ENCODE data around the gene AP3S2. TPM values are rescaled to one million over a fixed set of nuclear protein-coding genes. Genes with fewer than 3 reads are reported as not detected.

Gene AP3S2
- total RNA-seq, 4 donors from 2014 or later, result 18.2 to 49.0 (median 30.3) TPM

DNA sequence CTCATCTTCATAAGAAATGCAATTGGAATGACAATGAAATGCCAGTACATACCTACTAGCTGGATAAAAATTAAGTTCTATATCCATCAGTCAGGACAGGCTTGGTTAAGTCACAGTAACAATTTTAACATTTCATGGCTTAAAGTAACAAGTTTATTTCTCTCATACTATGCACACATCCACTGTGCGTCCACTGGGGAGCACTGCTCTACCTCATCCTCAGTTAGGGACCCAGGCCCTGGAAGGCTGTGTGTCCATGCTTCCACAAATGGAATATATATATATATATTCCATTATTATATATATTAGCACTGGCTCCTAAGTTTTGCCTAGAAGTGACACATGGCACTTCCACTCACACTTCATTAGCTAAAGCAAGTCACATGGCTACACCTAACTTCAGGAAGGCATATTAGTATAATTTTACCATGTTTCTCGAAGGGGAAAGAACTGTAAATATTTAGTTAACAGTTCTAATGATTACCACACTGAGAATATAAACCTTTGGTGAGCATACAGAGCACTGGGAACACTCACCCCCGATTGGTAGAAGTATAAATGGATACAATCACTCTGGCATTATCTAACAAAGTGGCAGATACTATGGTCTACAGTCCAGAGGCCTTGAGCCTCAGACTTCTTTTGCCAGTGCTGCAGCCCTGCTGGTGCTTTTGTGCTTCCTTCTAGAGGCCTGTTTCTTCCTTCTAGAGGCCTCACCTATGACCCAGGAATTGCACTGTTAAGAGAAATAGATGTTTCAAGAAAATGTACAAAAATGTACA, 28.6 kb downstream of the AP3S2 start:
- Histone ChIP-seq H3K36me3 (peaks cover 0 to 71% (median 1%) of the 10 kb centered on the region in 3 donors), H3K9me3 (no peaks in the 10 kb centered on the region), H3K4me3 (no peak overlapping the region), H3K27ac (no peak overlapping the region), H3K27me3 (no peaks in the 10 kb centered on the region), H3K4me1 (peaks cover 0 to 5% (median 0%) of the 10 kb centered on the region in 3 donors)
- intact Hi-C loops (cut with DNase I), result no loop called here
- 70 to 71% methylated on average over 3 of the region's 3 CpGs for WGBS, 2 donors
- DNase-seq, result no peak
- TF ChIP-seq, protein P1, sequence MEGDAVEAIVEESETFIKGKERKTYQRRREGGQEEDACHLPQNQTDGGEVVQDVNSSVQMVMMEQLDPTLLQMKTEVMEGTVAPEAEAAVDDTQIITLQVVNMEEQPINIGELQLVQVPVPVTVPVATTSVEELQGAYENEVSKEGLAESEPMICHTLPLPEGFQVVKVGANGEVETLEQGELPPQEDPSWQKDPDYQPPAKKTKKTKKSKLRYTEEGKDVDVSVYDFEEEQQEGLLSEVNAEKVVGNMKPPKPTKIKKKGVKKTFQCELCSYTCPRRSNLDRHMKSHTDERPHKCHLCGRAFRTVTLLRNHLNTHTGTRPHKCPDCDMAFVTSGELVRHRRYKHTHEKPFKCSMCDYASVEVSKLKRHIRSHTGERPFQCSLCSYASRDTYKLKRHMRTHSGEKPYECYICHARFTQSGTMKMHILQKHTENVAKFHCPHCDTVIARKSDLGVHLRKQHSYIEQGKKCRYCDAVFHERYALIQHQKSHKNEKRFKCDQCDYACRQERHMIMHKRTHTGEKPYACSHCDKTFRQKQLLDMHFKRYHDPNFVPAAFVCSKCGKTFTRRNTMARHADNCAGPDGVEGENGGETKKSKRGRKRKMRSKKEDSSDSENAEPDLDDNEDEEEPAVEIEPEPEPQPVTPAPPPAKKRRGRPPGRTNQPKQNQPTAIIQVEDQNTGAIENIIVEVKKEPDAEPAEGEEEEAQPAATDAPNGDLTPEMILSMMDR (IDR thresholded peaks at IDR 0.05), result no peak
- TF ChIP-seq POLR2A (IDR thresholded peaks at IDR 0.05), result no peak

GRCh38 chr15:89863918-89864317, 29.9 kb downstream of the AP3S2 start:
- H3K4me3 ChIP-seq, result no peak overlapping the region
- intact Hi-C loops (cut with DNase I), result no loop called here
- no peaks in the 10 kb centered on the region for H3K27me3 ChIP-seq
- peaks cover 0 to 5% (median 0%) of the 10 kb centered on the region in 3 donors for H3K4me1 ChIP-seq
- no peak for DNase-seq
- no peaks in the 10 kb centered on the region for H3K9me3 ChIP-seq
- peaks cover 0 to 75% (median 0%) of the 10 kb centered on the region in 3 donors for H3K36me3 ChIP-seq
- no peak overlapping the region for H3K27ac ChIP-seq
- no peak for TF ChIP-seq POLR2A (IDR thresholded peaks at IDR 0.05)

- DNase-seq, result no peak
- H3K4me3 ChIP-seq, result no peak overlapping the region
- no peak overlapping the region for H3K27ac ChIP-seq
- H3K4me1 ChIP-seq, result peaks cover 0 to 5% (median 0%) of the 10 kb centered on the region in 3 donors
- intact Hi-C loops (cut with DNase I), result no loop called here
- H3K9me3 ChIP-seq, result no peaks in the 10 kb centered on the region
- H3K27me3 ChIP-seq, result no peaks in the 10 kb centered on the region
- TF ChIP-seq POLR2A (IDR thresholded peaks at IDR 0.05), result no peak
- TF ChIP-seq, protein P1 (IDR thresholded peaks at IDR 0.05), result no peak
- peaks cover 0 to 97% (median 0%) of the 10 kb centered on the region in 3 donors for H3K36me3 ChIP-seq
- 65 to 77% methylated on average over 2 of the region's 2 CpGs for WGBS, 2 donors
Observed at GRCh38 chr15:89860891-89861290, 32.9 kb downstream of the AP3S2 start.

DNA sequence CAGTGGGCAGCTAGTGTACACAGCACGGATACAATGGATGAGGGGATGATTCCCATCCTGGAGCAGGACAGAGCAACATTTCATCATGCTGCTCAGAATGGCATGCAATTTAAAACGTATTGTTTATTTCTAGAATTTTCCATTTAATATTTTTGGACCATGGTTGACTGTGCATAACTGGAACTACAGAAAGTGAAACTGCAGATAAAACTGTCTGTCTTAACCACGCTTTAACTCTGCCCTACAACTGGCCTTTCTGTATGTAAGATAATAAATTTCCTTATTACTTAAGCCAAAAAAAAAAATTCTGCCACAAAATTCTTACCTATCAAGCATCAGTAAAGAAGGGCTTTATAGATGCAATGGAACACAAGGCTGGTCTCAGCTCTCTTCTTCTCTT, 33.4 kb downstream of the AP3S2 start:
- no peak for DNase-seq
- Histone ChIP-seq H3K4me3 (no peak overlapping the region), H3K36me3 (peaks cover 0 to 94% (median 0%) of the 10 kb centered on the region in 3 donors), H3K27ac (no peak overlapping the region), H3K27me3 (no peaks in the 10 kb centered on the region), H3K4me1 (peaks cover 0 to 5% (median 0%) of the 10 kb centered on the region in 3 donors), H3K9me3 (no peaks in the 10 kb centered on the region)
- 52 to 85% methylated on average over 3 of the region's 3 CpGs for WGBS, 2 donors
- TF ChIP-seq POLR2A (IDR thresholded peaks at IDR 0.05), result no peak
- TF ChIP-seq, protein P1 (IDR thresholded peaks at IDR 0.05), result no peak
- intact Hi-C loops (cut with DNase I), result no loop called here

- Histone ChIP-seq H3K27ac (no peak overlapping the region), H3K9me3 (no peaks in the 10 kb centered on the region), H3K4me3 (no peak overlapping the region), H3K36me3 (peaks cover 0 to 79% (median 0%) of the 10 kb centered on the region in 3 donors), H3K27me3 (no peaks in the 10 kb centered on the region), H3K4me1 (peaks cover 0 to 5% (median 0%) of the 10 kb centered on the region in 3 donors)
- no peak for DNase-seq
- intact Hi-C loops (cut with DNase I), result no loop called here
- WGBS, 2 donors, result 85 to 90% methylated on average over 9 of the region's 9 CpGs
- TF ChIP-seq, protein P1 (IDR thresholded peaks at IDR 0.05), result no peak
- no peak for TF ChIP-seq POLR2A (IDR thresholded peaks at IDR 0.05)
Observed at GRCh38 chr15:89858661-89859458, 34.9 kb downstream of the AP3S2 start.

Measured in esophagus squamous epithelium (tissue), 5 donors.